HG03575 (cell line): Measurements from ENCODE around the gene TGIF2.
"Not testable (repeated sequence)": the region's sequence is repeated elsewhere in the genome, so short reads cannot be mapped to it uniquely, and the experiment has no call there.

Experiments used
- ATAC-seq: cut with Tn5 transposase; IDR thresholded peaks from one replicate; pipeline ENCODE4 v1.9.1; 2021; ENCODE audit not compliant: unreplicated experiment, insufficient number of reproducible peaks, low FRiP score; ENCODE audit errors: extremely low read depth

The TGIF2 gene

GRCh38 chr20:36605399-36606157, 32.2 kb downstream of the TGIF2 start, which contains the start of gene RAB5IF:
TSS of gene RAB5IF (plus strand) at chr20:36605779. CDS start at chr20:36605952, 173 bp downstream.
- peak; percentile 58 for ATAC-seq

DNA sequence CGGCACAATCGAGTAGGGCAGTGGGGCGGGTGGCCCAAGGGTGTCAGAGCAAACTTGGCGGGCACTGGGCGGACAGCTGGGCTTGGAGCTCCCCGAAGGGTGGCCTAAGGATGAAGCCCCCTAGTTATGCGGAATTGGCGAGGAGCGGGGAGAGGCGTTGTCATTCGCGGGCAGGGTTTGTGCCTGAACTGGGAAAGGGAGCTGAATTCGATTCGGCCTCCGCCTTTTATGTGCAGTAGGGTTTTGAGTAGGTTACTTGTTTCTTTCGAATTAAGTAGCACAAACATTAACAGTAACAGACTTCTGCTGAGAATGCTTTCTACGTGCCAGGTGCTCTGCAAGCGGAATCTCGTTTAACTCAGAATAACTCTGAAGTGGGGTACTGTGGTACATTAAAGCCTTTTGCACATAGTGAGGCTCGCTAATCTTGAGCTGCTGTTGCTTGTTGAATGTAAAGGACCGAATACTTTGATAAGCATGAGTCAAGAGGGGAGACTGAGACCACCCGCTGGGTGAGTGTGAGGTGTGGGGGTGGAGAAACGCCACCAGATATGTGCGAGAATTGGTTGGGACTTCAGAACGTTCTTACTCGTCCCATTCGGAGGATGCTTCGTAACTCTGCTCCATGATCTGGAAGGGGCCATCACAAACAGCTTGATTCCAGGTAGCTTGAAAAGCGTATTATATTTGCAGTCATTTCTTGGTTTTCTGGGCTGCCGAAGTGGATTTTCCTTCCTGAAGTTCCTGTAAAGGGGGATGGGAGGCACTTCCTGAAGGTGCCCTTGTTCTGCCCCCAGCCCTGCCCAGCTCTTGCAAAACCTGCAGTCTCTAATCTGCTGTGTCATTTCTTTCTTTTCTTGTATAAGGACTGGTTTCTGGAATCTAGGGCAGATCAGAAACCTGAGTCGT, 33.0 kb downstream of the TGIF2 start:
- ATAC-seq: peak; percentile 11

- no peak for ATAC-seq
These were observed 34.4 kb downstream of the TGIF2 start for GRCh38 chr20:36607586-36608387.

GRCh38 chr20:36608388-36608728, 35.0 kb downstream of the TGIF2 start:
- not testable (repeated sequence) for ATAC-seq

- ATAC-seq: no peak
These were observed 38.2 kb downstream of the TGIF2 start for GRCh38 chr20:36611625-36612024.

DNA sequence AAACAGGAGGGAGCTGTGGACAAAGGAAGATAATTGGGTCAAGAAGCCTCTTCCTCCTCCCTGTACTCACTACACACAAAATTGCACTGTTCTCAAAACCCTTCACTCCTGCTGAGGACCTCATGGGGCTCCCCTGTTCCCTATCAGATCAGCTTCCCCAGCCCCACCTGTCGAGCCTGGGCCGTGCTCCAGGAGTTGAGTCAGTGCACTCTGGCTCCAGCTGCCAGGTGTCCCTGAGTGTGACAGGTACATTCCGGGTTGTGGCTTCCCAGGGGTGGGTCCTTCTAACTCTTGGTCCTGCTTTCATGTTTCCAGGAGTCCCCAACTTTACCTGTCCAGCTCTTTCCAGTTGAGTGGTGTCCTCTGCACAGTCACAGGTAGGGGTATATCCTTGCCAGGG, 40.6 kb downstream of the TGIF2 start:
- no peak for ATAC-seq

DNA sequence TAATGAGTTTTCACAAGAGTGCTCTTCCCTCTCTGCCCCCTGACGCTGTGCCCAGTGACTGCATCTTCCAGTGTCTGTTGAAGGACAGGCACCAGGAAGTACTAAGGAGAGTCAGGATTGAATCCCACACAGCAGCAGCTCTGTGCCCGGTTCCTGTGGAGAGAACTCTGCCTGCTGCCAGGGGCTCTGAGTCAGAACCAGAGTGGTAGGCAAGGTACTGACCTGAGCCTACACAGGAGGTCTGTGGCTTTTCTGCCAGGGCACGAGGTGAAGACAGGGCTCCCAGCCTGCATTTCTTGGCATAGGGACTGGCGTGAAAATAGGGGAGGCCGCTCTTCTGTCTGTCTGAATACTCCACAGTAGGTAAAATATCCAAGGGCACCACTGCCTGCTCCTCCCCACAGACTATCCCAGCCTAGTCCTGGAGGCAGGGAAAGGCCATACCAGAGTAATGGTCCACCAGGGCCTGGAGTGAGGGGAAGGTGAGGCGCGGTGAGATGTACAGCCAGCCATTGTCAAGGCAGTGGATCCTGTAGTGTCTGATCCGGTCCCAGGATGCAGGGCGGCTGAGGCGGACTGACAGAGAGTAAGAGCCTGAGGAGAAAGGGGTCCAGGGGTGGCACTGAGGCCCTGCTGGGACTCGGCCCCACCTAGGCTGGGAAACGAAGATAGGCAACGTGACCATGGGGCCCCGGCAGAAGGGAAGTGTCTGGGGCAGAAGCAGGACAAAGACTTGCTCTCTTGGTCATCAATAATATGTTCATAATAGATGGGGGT, 41.6 kb downstream of the TGIF2 start:
- ATAC-seq: no peak

DNA sequence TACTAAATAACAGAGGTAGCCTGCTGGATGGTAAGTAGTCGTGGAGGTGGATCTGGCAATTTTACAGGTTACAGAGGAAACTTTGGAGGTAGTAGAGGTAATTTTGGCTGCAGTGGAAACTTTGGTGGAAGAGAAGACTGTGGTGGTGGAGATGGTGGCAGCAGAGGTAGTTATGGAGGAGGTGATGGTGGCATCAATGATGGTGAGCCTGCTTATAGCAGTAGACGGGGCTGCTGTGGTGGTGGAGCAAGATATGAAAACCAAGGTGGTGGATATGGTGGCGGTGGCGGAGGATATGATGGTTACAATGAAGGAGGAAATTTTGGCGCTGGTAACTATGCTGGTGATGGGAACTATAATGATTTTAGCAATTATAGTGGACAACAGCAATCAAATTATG, 47.5 kb downstream of the TGIF2 start:
- no peak for ATAC-seq

DNA sequence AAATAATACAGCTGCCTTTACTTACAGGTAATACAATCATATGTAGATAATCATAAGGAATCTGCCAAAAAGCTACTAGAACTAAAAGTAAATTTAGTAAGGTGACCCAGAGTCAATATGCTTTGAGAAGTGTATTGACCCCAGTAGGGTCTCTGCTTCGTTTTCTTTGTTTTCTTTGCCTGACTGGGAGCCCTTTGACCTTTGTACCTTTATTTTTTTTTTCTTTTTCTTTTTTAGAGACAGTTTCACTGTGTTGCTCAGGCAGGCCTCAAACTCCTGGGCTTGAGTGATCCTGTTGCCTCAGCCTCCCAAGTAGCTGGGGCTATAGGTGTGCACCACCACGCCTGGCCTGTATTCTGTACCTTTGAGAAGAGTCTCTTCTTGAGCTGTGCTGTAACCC, 50.0 kb downstream of the TGIF2 start:
- ATAC-seq: no peak

DNA sequence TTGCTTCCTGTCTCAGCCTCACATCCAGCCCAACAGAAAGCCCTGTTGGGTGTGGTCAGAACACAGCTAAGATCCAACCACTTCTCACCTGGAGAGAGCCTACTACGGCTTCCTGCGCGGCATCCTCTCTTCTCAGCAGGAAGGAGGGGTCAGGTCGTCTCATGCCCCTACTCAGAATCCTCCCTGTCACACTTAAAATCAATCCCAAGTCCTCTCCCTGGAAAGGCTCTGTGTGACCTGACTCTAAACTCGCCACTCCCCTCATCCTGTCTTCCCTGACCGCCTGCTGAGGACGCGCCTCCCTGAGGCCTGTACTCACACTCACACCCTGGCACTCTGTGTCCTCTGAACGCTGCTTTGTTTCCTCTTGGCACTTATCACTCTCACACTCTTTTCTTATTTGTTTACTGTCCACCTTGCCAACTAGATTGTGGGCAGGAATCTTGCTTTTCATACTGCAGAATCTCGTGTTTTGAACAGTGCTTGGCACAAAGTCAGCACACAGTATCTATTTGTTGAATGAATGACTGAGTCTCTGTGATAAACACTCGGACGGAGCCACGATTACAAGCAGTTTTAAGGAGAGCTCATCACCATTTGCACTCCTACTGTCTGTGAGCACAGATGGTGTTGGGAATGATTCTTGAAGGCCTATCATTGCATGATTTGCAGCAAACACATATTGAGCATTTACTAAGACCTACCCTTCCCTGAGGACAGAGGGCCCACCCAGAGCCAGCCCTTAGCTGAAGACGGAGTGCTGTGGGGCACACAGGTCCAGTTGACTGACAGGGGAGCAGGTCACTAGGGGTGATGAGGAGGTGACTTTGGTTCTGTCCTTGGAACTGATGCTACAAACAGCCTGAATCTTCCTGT, 50.9 kb downstream of the TGIF2 start:
- ATAC-seq: no peak

- no peak for ATAC-seq
These were observed 51.5 kb downstream of the TGIF2 start for GRCh38 chr20:36624944-36625324.

- no peak for ATAC-seq
These were observed 54.7 kb downstream of the TGIF2 start for GRCh38 chr20:36628076-36628475.

- no peak for ATAC-seq
These were observed 56.6 kb downstream of the TGIF2 start for GRCh38 chr20:36629719-36630681.

- ATAC-seq: no peak
These were observed 58.2 kb downstream of the TGIF2 start for GRCh38 chr20:36631646-36632045.

DNA sequence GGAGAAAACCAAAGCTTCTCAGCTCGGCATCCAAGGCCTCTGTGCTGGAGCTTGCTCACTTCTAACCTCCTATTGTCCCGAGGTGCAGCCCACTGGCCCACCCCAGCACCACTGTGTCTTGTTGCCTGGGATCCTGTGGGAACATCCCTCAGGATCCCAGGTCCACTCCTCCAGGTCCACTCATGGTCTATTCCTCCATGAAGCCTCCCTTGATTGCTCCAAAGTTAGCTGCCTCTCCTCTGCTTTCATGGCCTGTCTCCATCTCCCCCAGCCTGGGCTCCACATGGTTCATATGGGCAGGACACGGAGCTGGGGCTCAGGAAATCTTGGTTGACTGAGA, 58.7 kb downstream of the TGIF2 start:
- ATAC-seq: no peak

DNA sequence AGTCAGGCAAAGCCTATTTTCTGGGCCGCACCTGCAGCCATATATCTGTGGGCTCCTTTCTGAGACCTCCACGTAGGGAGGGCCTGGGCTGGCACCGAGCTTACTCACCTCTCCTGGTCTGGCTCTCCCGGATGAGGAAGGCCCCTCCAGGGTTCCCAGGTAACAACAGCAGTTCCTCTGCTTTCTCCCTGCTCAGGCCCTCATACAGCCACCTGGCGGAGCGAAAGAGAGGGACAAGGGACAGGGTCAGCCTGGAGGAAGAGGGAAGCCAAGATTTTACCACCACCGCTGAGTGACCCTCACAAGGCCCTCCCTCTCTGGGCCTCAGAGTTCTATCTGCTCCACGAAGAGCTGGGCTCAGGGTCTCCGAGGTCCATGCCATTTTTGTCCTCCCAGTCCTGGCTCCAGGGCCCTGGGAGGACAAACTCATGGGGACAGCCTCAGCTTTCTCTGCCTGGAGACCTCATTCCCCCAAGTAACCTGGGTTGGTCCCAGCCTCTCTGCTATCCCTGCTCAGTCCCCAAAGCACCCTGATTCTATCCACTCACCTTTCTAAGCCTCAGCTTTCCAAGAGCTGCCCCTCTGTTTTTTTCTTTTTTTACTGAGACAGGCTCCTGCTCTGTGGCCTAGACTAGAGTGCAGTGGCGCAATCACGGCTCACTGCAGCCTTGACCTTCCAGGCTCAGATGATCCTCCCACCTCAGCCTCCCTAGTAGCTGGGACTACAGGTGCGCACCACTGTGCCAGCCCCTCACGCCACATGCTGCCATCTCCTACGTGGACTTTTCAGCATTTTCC, 59.3 kb downstream of the TGIF2 start:
- ATAC-seq: no peak
